ENCODE measurements around the gene CNIH2.

Gene CNIH2

DNA sequence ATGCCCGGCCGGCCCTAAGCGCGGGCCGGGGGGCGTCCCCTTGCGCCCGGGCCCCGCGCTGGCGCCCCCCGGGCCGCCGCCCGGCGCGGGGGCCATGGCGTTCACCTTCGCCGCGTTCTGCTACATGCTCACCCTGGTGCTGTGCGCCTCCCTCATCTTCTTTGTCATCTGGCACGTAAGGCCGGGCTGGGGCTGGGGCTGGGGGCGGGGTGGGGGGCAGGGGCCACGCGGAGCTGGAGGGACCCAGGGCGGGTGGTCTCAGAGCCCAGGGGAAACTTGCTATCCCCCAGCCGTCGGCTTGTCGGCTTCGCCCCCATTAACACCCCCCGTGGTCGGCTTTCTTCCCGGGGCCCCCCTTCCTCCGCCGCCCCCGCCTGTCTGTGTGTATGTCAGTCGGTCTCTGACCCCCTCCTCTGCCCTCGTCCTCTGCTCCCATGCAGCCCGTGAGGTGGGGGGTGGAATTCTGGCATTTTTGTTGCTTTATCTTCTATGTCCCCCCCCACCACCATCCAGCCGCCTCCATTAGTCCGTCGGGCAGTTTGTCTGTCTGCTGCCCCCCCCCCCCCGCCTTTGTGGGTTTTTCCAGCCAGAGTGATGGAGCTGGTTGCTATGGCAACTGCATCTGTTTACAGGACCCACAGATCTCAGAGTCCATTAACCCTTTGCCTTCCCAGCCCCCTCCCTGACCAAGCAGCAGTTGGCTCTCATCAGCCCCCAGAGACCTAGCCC is 552 bp downstream of the CNIH2 start:
- Mint-ChIP-seq H3K4me3 (peak overlapping the region; percentile 53), H3K9me3 (no peaks in the 10 kb centered on the region), H3K36me3 (ENCODE audit: low read depth) (peaks cover 26% of the 10 kb centered on the region), H3K27me3 (ENCODE audit: low read depth) (peaks cover 5% of the 10 kb centered on the region), H3K27ac (peak overlapping the region; percentile 59), H3K4me1 (ENCODE audit: low read depth) (peaks cover 17% of the 10 kb centered on the region)

GRCh38 chr11:66279092-66279734 is 1.2 kb downstream of the CNIH2 start:
- peaks cover 5% of the 10 kb centered on the region for H3K27me3 Mint-ChIP-seq (ENCODE audit: low read depth)
- H3K36me3 Mint-ChIP-seq (ENCODE audit: low read depth): peaks cover 22% of the 10 kb centered on the region
- peaks cover 17% of the 10 kb centered on the region for H3K4me1 Mint-ChIP-seq (ENCODE audit: low read depth)
- H3K27ac Mint-ChIP-seq: peak overlapping the region; percentile 79
- H3K4me3 Mint-ChIP-seq: peak overlapping the region; percentile 53
- no peaks in the 10 kb centered on the region for H3K9me3 Mint-ChIP-seq

DNA sequence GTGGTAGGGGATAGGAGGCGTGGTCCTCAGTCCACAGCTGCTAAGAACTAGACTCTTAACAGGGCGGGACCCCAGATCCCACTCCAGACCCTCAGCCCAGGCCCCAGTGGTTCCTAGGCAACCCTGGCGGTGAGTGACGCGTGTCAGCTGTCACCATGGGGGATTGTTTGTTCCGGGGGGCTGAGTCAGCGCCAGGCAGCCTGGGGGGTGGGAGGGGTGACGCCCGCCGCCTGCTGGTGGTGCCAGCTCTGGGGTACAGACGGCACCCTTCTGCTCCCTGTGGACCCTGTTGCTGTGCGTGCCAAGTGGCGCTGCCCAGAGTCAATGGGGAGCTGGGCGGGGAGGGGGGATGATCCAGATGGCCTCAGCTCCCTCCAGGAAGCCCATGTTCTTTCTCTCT is 2.5 kb downstream of the CNIH2 start:
- H3K4me3 Mint-ChIP-seq: no peak overlapping the region
- no peaks in the 10 kb centered on the region for H3K9me3 Mint-ChIP-seq
- H3K27me3 Mint-ChIP-seq (ENCODE audit: low read depth): peaks cover 5% of the 10 kb centered on the region
- peaks cover 14% of the 10 kb centered on the region for H3K36me3 Mint-ChIP-seq (ENCODE audit: low read depth)
- H3K27ac Mint-ChIP-seq: no peak overlapping the region
- peaks cover 17% of the 10 kb centered on the region for H3K4me1 Mint-ChIP-seq (ENCODE audit: low read depth)

- no peak overlapping the region for H3K4me3 Mint-ChIP-seq
- peaks cover 5% of the 10 kb centered on the region for H3K27me3 Mint-ChIP-seq (ENCODE audit: low read depth)
- peaks cover 12% of the 10 kb centered on the region for H3K36me3 Mint-ChIP-seq (ENCODE audit: low read depth)
- no peaks in the 10 kb centered on the region for H3K9me3 Mint-ChIP-seq
- peaks cover 17% of the 10 kb centered on the region for H3K4me1 Mint-ChIP-seq (ENCODE audit: low read depth)
- peak overlapping the region; percentile 35 for H3K27ac Mint-ChIP-seq
Observed at GRCh38 chr11:66281001-66281400, 3.0 kb downstream of the CNIH2 start.

- peaks cover 16% of the 10 kb centered on the region for H3K4me1 Mint-ChIP-seq (ENCODE audit: low read depth)
- H3K9me3 Mint-ChIP-seq: no peaks in the 10 kb centered on the region
- H3K36me3 Mint-ChIP-seq (ENCODE audit: low read depth): peaks cover 10% of the 10 kb centered on the region
- no peak overlapping the region for H3K4me3 Mint-ChIP-seq
- peak overlapping the region; percentile 62 for H3K27ac Mint-ChIP-seq
- H3K27me3 Mint-ChIP-seq (ENCODE audit: low read depth): peaks cover 5% of the 10 kb centered on the region
Observed at GRCh38 chr11:66281776-66282467, 3.9 kb downstream of the CNIH2 start.

- H3K4me3 Mint-ChIP-seq: no peak overlapping the region
- H3K27me3 Mint-ChIP-seq (ENCODE audit: low read depth): peaks cover 5% of the 10 kb centered on the region
- no peaks in the 10 kb centered on the region for H3K9me3 Mint-ChIP-seq
- peak overlapping the region; percentile 62 for H3K27ac Mint-ChIP-seq
- peaks cover 18% of the 10 kb centered on the region for H3K4me1 Mint-ChIP-seq (ENCODE audit: low read depth)
- H3K36me3 Mint-ChIP-seq (ENCODE audit: low read depth): peaks cover 8% of the 10 kb centered on the region
Observed at GRCh38 chr11:66282468-66283455, 4.8 kb downstream of the CNIH2 start.

GRCh38 chr11:66283461-66284105 is 5.6 kb downstream of the CNIH2 start:
- H3K36me3 Mint-ChIP-seq (ENCODE audit: low read depth): peaks cover 8% of the 10 kb centered on the region
- H3K27me3 Mint-ChIP-seq (ENCODE audit: low read depth): peaks cover 5% of the 10 kb centered on the region
- peak overlapping the region; percentile 43 for H3K27ac Mint-ChIP-seq
- H3K4me1 Mint-ChIP-seq (ENCODE audit: low read depth): peaks cover 20% of the 10 kb centered on the region
- no peak overlapping the region for H3K4me3 Mint-ChIP-seq
- no peaks in the 10 kb centered on the region for H3K9me3 Mint-ChIP-seq

GRCh38 chr11:66284526-66285078 is 6.6 kb downstream of the CNIH2 start:
- peaks cover 8% of the 10 kb centered on the region for H3K36me3 Mint-ChIP-seq (ENCODE audit: low read depth)
- no peaks in the 10 kb centered on the region for H3K9me3 Mint-ChIP-seq
- H3K27ac Mint-ChIP-seq: no peak overlapping the region
- H3K27me3 Mint-ChIP-seq (ENCODE audit: low read depth): peaks cover 1% of the 10 kb centered on the region
- H3K4me3 Mint-ChIP-seq: no peak overlapping the region
- H3K4me1 Mint-ChIP-seq (ENCODE audit: low read depth): peaks cover 19% of the 10 kb centered on the region

DNA sequence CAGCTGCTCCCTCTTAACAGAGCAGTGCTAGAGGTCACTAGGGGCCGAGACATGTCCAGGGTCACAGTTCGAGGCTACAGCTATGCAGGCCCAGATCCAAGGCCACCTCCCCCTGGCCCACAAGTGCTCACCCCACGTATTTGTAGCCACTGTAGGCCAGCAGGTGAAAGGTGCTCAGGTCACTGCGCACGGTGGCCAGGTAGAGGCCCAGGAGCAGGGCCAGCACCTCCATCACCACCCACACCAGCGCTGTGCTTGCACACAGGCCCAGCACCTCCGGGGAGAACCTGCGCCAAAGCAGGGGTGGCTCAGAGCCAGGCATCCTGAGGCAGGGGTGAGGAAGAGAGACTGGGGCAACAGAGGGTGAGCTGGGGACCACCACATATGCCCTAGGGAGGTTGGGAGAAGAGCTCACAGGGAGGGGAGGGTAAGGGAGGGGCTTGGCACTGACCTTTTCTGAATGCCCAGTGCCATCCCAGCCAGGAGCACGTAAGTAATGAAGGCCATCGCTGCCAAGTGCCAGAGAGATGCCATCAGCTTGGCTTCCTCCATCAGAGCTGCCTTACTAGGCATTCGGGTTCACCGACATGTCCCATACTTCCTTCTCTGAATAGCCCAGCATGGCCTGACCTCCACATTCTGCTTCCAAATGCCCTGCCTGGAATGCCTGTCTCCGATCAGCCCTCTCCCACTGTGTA is 7.4 kb downstream of the CNIH2 start:
- Mint-ChIP-seq H3K27me3 (ENCODE audit: low read depth) (peaks cover 5% of the 10 kb centered on the region), H3K27ac (no peak overlapping the region), H3K9me3 (no peaks in the 10 kb centered on the region), H3K4me1 (ENCODE audit: low read depth) (peaks cover 26% of the 10 kb centered on the region), H3K4me3 (no peak overlapping the region), H3K36me3 (ENCODE audit: low read depth) (peaks cover 8% of the 10 kb centered on the region)

GRCh38 chr11:66286699-66287098 is 8.7 kb downstream of the CNIH2 start:
- H3K27me3 Mint-ChIP-seq (ENCODE audit: low read depth): peaks cover 12% of the 10 kb centered on the region
- H3K4me3 Mint-ChIP-seq: peak overlapping the region; percentile 40
- H3K4me1 Mint-ChIP-seq (ENCODE audit: low read depth): peaks cover 25% of the 10 kb centered on the region
- H3K36me3 Mint-ChIP-seq (ENCODE audit: low read depth): peaks cover 1% of the 10 kb centered on the region
- no peak overlapping the region for H3K27ac Mint-ChIP-seq
- no peaks in the 10 kb centered on the region for H3K9me3 Mint-ChIP-seq

DNA sequence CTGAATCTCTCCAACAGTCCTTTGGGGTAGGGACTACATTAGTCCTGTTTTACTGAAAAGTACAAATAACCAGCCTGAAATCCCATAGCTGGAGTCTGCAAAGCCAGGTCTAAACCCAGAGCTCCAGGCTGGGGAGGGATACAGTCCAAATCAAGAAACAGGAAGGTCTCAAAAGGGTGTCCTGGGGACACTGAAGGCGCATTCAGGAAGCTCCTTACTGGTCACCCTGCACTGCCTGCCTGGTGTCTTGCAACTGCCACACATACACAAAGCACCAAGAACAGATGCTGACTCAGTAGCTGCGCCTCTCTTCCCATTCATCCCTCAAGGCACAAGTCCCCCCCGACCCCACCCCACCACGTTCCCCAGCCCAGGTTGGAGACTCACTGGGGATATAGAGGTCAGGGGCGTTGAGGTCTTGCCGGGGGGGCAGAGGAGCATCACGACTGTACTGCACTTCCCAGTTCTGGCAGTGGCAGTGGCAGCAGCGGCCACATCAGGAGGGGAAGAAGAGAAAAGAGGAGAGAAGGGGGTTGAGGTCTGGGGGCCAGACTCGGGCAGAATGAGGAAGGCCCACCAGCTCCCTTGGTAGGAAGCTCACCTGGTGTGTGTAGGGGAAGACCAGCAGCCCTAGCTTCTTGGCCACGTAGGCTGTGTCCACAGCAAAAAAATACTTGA is 9.4 kb downstream of the CNIH2 start:
- no peaks in the 10 kb centered on the region for H3K9me3 Mint-ChIP-seq
- peak overlapping the region; percentile 80 for H3K27ac Mint-ChIP-seq
- H3K4me3 Mint-ChIP-seq: peak overlapping the region; percentile 95
- H3K4me1 Mint-ChIP-seq (ENCODE audit: low read depth): peaks cover 24% of the 10 kb centered on the region
- peaks cover 12% of the 10 kb centered on the region for H3K27me3 Mint-ChIP-seq (ENCODE audit: low read depth)
- H3K36me3 Mint-ChIP-seq (ENCODE audit: low read depth): no peaks in the 10 kb centered on the region

GRCh38 chr11:66287889-66288670 is 10.1 kb downstream of the CNIH2 start:
- Mint-ChIP-seq H3K36me3 (ENCODE audit: low read depth) (no peaks in the 10 kb centered on the region), H3K27me3 (ENCODE audit: low read depth) (peaks cover 20% of the 10 kb centered on the region), H3K4me3 (peak overlapping the region; percentile 95), H3K9me3 (no peaks in the 10 kb centered on the region), H3K27ac (peak overlapping the region; percentile 94), H3K4me1 (ENCODE audit: low read depth) (peaks cover 27% of the 10 kb centered on the region)
